Tibial nerve (tissue), 4 donors: ENCODE measurements around the gene FMO5.

Source experiments
- EP300 ChIP-seq, 2 donors: sonication (generic); formaldehyde crosslinking; IDR thresholded peaks; one replicate each; pipeline ENCODE4 v1.6.1; 2017; ENCODE audit warnings: antibody characterized with exemption in 2 of 2, mild to moderate bottlenecking in 1 of 2
- POLR2A ChIP-seq, 2 donors: fragments of 450-650 bp; IDR thresholded peaks; one replicate each; pipeline ENCODE4 v1.6.1; 2017; ENCODE audit warnings: antibody characterized with exemption in 2 of 2, mild to moderate bottlenecking in 2 of 2, moderate library complexity in 2 of 2
- TF ChIP-seq, protein P1 (sequence below), 5 experiments: fragments of 200-600 bp in 3 of 5; fragments of 450-650 bp in 2 of 5; sonication (generic) in 3 of 5; IDR thresholded peaks; one replicate each; pipeline ENCODE4 v1.5.1; 2016 to 2019; ENCODE audit warnings: antibody characterized with exemption in 5 of 5, mild to moderate bottlenecking in 3 of 5, moderate library complexity in 2 of 5

- TF ChIP-seq, protein P1, sequence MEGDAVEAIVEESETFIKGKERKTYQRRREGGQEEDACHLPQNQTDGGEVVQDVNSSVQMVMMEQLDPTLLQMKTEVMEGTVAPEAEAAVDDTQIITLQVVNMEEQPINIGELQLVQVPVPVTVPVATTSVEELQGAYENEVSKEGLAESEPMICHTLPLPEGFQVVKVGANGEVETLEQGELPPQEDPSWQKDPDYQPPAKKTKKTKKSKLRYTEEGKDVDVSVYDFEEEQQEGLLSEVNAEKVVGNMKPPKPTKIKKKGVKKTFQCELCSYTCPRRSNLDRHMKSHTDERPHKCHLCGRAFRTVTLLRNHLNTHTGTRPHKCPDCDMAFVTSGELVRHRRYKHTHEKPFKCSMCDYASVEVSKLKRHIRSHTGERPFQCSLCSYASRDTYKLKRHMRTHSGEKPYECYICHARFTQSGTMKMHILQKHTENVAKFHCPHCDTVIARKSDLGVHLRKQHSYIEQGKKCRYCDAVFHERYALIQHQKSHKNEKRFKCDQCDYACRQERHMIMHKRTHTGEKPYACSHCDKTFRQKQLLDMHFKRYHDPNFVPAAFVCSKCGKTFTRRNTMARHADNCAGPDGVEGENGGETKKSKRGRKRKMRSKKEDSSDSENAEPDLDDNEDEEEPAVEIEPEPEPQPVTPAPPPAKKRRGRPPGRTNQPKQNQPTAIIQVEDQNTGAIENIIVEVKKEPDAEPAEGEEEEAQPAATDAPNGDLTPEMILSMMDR (IDR thresholded peaks at IDR 0.05) = no peak
- no peak for TF ChIP-seq POLR2A (IDR thresholded peaks at IDR 0.05)
- no peak for TF ChIP-seq EP300 (IDR thresholded peaks at IDR 0.05)
Measured at GRCh38 chr1:147243841-147244240, 18.7 kb upstream of the FMO5 start.
